ENCODE measurements around the gene FOXP1.

The FOXP1 gene

DNA sequence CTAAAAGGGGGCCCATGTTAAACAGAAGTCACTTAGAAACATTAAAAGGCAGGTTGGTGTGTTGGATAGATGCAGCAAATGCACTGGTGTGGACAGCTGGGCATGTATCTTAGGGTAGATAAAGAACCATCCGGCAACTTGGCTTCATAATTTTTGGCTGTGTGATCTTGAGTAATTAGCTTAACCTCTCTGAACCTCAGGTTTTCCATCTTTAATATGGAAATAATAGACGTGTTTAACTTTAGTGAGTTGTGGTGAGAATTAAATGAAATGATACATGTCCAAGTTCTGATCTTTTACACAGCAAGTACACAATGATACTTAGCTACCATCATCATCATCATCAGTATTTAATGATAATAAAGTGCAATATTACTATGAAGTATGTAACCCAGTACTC is 330.4 kb downstream of the FOXP1 start:
- no peak overlapping the region for H3K4me3 ChIP-seq (ENCODE audit: low read depth, low read length)
- TF ChIP-seq, protein P1, sequence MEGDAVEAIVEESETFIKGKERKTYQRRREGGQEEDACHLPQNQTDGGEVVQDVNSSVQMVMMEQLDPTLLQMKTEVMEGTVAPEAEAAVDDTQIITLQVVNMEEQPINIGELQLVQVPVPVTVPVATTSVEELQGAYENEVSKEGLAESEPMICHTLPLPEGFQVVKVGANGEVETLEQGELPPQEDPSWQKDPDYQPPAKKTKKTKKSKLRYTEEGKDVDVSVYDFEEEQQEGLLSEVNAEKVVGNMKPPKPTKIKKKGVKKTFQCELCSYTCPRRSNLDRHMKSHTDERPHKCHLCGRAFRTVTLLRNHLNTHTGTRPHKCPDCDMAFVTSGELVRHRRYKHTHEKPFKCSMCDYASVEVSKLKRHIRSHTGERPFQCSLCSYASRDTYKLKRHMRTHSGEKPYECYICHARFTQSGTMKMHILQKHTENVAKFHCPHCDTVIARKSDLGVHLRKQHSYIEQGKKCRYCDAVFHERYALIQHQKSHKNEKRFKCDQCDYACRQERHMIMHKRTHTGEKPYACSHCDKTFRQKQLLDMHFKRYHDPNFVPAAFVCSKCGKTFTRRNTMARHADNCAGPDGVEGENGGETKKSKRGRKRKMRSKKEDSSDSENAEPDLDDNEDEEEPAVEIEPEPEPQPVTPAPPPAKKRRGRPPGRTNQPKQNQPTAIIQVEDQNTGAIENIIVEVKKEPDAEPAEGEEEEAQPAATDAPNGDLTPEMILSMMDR (IDR thresholded peaks at IDR 0.05; ENCODE audit: low read depth, low read length), result no peak

- no peak overlapping the region for H3K4me3 ChIP-seq (ENCODE audit: low read depth, low read length)
- TF ChIP-seq, protein P1 (IDR thresholded peaks at IDR 0.05; ENCODE audit: low read depth, low read length), result no peak
Observed at GRCh38 chr3:71252466-71252865, 331.1 kb downstream of the FOXP1 start.

GRCh38 chr3:71251156-71251775 is 332.3 kb downstream of the FOXP1 start:
- H3K4me3 ChIP-seq (ENCODE audit: low read depth, low read length), result peak overlapping the region; percentile 25
- TF ChIP-seq, protein P1 (IDR thresholded peaks at IDR 0.05; ENCODE audit: low read depth, low read length), result no peak

DNA sequence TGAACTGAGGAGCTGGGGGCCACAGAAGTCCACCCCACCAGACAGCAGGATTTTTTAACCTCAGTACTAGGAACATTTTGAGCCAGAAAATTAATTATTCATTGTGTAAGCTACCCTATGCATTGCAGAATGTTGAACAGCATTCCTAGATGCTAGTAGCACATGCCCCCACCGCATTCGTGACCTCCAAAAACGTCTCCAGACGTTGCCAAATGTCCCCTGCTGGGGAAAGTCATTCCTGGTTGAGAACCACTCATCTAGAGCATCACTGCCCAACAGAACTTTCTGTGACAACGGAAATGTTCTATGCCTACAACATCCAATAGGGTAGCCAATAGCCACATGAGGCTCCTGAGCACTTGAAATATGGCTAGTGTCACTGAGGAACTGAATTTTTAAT is 333.5 kb downstream of the FOXP1 start:
- TF ChIP-seq, protein P1 (IDR thresholded peaks at IDR 0.05; ENCODE audit: low read depth, low read length), result no peak
- H3K4me3 ChIP-seq (ENCODE audit: low read depth, low read length), result no peak overlapping the region

- TF ChIP-seq, protein P1 (IDR thresholded peaks at IDR 0.05; ENCODE audit: low read depth, low read length), result no peak
- H3K4me3 ChIP-seq (ENCODE audit: low read depth, low read length), result no peak overlapping the region
Observed at GRCh38 chr3:71247958-71248335, 335.6 kb downstream of the FOXP1 start.

DNA sequence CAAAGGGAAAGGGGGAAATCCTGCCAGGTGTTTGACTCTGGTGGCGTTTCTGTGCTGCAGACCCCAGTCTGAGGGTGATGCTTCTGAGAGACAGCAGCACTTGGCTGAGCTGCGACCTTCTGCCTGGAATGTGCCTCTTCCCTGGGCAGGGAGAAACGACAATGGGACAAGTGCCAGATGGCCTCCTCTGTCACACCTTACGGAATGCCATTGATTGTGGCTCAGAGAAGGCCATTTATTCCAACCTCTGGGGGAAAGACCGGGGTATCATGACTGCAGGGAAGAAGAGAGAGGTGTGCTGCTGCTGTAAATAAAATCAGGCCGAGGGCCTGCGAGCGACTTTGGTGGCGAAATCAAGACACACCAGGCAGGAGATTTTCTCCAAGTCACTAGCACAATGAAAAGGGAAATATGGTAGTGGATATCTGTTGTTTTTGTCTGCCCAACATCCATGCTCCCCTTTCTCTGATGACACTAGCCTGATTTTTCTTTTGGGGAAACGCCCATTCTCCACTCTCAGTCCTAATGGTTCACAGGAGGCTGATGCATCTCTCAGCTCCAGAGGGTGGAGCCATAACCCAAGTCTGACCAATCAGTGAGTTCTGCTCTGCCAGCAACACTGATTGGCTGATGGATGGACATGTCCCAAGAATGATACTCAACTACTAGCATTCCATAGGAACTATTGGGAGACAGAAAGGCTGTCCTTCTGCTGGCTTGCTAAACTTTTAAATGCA is 336.1 kb downstream of the FOXP1 start:
- no peak overlapping the region for H3K4me3 ChIP-seq (ENCODE audit: low read depth, low read length)
- TF ChIP-seq, protein P1 (IDR thresholded peaks at IDR 0.05; ENCODE audit: low read depth, low read length), result no peak

Measured in WI38 (cell line).